Suprapubic skin (tissue), 3 donors: ENCODE data around the gene CTNNA2.

Experiments
- POLR2AphosphoS5 ChIP-seq, 3 donors: sonication (generic); formaldehyde crosslinking; IDR thresholded peaks; one replicate each; pipeline ENCODE4 v1.6.1; 2017; ENCODE audit warnings: antibody characterized with exemption in 3 of 3
- TF ChIP-seq, protein P1 (sequence below), 2 donors: fragments of 200-600 bp in 1 of 2; fragments of 450-650 bp in 1 of 2; sonication (generic) in 1 of 2; IDR thresholded peaks; one replicate each; pipeline ENCODE4 v1.5.1; 2016 to 2019; ENCODE audit warnings: antibody characterized with exemption in 2 of 2, mild to moderate bottlenecking in 1 of 2, moderate library complexity in 1 of 2

DNA sequence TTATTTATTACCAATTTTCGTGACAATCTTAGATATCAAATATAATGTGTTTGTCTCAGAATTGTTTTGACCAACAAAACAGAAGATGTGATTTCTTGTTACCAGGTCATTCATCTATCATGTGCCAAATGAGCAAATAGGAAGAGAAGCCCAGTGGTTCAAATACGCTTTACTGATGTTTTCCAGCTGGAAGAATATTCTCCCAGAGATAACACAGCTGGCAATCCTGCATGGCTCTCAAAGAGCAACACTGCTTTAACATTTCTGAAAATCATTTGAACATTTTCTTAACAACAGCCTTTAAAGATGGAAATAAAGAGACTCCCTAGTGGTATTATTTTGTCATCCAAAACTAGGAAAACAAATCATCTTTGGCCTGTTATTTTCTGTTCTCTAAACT is 359.8 kb downstream of the CTNNA2 start:
- no peak for TF ChIP-seq POLR2AphosphoS5 (IDR thresholded peaks at IDR 0.05)
- TF ChIP-seq, protein P1, sequence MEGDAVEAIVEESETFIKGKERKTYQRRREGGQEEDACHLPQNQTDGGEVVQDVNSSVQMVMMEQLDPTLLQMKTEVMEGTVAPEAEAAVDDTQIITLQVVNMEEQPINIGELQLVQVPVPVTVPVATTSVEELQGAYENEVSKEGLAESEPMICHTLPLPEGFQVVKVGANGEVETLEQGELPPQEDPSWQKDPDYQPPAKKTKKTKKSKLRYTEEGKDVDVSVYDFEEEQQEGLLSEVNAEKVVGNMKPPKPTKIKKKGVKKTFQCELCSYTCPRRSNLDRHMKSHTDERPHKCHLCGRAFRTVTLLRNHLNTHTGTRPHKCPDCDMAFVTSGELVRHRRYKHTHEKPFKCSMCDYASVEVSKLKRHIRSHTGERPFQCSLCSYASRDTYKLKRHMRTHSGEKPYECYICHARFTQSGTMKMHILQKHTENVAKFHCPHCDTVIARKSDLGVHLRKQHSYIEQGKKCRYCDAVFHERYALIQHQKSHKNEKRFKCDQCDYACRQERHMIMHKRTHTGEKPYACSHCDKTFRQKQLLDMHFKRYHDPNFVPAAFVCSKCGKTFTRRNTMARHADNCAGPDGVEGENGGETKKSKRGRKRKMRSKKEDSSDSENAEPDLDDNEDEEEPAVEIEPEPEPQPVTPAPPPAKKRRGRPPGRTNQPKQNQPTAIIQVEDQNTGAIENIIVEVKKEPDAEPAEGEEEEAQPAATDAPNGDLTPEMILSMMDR (IDR thresholded peaks at IDR 0.05), result no peak
